Measurements from ENCODE around the gene HIPK4.
"Not testable (repeated sequence)": the region's sequence is repeated elsewhere in the genome, so short reads cannot be mapped to it uniquely, and the experiment has no call there.

The HIPK4 gene

DNA sequence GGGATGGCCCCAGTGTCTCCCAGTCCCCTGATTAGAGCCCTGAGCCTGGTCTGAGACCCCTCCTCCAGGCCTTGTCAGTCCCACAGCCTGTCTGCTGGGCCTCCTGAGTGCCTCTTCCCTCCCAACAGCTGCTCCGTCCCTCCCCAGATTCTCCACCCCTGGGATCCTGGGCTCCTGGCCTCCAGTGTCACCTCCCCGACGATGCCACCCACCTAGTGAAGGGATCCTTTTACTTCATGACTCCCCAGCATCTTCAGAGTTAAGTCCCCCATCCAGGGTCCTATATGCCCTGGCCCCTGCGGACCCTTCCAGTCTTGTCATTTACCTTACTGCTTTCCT lies 27.6 kb upstream of the HIPK4 start:
- DNase-seq (ENCODE audit: low spot score): no peak

DNA sequence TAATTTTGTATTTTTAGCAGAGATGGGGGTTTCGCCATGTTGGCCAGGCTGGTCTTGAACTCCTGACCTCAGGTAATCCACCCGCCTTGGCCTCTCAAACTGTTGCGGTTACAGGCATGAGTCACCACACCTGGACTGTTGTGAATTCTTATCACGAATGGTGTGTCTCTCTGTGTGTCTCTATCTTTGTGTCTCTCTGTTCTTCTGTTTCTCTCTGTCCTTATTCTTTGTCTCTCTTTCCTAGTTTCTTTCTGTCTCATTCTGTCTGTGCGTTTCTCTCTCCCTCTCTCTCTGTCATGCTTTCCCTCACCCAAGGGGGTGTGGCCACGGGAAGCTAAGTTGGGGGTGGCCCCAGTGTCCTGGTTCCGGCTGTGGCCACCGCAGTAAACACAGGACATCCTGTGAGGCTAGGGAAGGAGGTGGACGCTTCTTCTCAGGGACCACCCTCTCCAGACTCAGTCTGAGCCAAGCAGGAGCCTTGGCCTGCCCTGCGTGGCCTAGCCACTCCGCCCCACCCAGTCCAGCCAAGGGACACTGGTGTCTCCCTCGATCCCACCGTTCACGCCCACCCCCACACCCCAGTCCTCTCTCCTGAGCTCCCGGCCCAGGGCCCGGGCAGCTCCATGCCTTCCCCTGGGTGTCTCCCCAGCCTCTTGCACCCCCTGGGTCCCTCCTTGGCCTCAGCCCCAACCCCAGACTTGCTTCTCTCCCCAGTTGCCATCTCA lies 27.1 kb upstream of the HIPK4 start:
- no peak for DNase-seq (ENCODE audit: low spot score)

DNA sequence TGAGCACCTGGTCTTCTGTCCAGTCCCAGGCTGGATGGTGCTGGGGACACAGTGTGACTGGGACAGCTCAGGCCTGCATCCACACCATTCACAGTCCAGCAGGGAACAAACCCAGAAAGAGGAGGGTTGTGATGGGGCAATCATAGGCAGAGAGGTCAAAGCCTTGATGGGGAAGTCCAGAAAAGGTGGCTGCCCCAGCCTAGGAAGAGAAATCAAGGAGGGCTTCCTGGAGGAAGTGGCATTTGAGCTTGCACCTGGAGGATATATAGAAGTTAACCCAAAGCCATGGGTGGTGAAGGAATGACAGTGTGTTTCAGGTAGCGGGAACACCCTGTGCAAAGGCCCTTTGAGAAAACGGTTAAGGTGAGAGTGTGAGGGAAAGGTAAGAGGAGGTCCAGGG lies 25.8 kb upstream of the HIPK4 start:
- DNase-seq (ENCODE audit: low spot score): no peak

DNA sequence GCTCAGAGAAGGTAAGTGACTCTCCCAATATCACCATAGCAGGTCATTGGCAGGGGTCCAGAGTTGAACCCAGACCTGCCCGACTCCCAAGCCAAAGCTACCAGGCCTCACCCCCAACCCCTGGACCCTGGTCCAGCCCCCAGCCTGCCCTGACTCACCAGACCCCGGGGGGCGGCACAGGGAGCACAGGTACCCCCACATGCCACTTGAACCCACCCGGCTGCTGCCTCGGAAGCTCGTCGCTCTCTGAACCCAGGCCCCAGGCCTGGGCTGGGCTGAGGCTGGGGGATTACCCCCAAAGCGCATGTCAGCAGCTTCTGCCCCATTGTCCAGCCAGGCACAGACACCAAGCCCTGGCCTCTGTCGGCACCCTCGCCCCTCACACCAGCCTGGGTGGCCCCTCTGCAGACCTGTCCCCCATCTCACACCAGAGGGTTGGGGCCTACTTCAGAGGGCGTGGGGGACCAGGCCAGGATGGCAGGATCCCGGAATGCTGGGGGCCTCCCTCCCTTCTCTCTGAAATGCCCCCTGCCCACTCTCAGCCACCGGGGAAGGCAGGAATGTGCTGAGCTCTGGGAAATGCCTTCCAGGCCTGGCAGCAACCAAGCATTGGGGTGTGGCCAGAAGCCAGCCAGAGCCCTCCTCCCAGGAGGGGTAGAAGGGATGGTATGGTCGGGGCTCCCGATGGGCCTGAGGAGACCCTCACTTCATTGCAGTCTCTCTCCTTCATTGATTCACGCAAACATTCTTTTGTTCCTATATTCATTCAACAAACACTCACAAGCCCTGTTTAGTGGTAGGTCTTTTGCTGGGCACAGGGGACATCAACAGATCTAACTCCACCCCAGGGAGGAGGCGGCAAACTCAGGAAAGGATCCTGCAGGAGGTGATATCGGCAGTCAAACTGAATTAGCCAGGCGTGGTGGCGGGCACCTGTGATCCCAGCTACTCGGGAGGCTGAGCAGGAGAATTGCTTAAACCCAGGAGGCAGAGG lies 24.9 kb upstream of the HIPK4 start:
- no peak for DNase-seq (ENCODE audit: low spot score)

DNA sequence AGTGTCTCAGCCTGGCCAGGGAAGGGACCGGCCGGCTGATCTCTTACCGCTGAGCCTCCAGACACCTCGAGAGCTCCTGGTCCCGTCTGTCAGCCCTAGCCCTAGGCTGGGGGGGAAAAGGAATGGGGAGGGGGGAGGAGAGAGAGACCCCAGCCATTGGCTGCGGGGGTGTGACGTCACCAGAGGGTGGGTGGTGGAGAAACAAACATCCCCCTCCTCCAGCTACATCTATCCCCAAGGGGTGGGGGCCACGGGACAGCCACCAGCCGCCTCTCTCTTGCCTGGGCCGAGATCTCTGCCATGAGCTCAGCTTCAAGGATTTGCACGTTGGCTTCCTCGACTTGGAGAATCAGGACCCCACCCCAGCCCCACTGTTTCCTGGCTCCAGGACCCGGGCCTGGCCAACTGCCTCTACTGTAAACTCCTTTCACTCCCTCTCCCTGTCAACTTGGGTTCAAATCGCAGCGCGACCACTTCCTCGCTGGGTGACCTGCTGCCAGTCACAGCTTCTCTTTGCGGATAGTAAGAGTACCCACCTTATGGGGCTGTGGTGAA lies 23.4 kb upstream of the HIPK4 start, which contains the start of gene PRX:
TSS of gene PRX (minus strand) at position 88 of the 555 bp plus-strand sequence. CDS start 5,446 bp downstream, outside the sequence.
- no peak for DNase-seq (ENCODE audit: low spot score)

DNA sequence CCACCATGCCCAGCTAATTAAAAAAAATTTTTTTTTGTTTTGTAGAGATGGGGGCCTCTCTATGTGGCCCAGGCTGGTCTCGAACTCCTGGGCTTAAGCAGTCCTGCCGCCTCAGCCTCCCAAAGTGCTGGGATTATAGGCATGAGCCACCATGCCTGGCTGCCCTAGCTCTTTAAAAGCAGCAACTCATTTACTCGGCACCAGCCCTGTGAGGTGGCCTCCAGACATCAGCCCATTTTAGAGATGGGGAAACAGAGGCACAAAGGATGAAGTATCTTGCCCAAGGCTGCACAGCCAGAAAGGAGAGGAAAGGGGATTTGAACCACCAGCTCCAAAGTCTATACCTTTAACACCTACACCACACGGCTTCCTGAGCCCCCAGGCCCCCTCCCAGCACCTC lies 22.9 kb upstream of the HIPK4 start:
- DNase-seq (ENCODE audit: low spot score): no peak

DNA sequence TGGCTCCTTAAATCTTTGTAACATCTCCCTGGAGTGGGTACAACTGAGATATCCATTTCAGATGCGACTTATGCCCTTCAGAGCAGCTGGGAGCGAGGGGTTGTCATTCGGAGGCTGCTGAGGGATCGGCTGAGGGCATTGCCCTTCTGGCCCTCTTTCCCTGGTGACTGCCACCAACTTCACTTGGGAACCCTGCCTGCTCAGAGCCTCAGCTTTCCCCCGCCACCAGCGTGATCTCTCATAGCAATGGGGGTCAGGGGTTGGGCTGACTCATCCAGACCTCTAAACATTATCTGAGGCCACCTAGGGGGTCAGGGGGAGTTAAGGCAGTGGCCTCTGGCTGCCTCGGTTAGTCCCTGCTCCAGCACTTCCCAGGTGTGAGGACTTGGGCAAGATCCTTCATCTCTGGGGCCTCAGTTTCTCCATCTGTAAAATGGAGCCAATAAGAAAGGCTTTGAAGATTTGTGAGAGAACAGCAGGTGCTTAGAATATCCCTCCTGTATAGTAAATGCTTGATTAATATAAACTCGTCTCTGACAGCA lies 22.0 kb upstream of the HIPK4 start:
- no peak for DNase-seq (ENCODE audit: low spot score)

DNA sequence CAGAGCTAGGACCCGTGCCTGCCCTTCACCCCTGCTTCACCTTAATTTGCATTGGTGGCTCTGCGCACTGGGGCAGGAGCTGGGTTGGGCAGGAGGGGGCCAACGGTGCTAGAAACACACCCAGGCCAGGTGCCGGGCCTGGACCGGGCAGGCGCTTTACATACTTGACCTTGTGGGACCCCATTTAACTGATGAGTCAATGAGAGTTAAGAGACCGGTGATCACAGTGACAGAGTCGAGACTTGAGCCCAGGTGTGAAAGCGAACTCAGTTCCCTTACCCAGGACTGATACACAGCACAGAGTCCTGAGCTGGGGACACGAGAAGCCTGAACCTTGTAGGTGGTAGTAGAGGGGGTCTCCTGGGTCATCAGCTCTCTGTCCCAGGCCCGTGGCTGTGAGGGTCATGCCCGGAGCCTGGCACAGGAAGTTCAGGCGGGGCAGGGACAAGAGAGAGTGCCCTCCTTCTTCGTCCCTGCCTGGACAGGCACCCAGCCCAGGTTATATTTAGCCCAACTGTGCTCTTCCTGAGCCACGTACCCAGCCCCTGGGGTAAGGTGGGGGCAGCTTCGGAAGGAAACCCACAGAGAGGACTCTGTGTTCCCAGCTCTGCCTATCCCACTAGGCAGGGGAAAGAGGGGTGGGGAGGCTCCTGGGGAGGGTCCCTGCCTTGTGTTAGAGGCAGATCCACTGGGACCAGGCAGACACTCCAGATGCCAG lies 21.3 kb upstream of the HIPK4 start:
- no peak for DNase-seq (ENCODE audit: low spot score)

DNA sequence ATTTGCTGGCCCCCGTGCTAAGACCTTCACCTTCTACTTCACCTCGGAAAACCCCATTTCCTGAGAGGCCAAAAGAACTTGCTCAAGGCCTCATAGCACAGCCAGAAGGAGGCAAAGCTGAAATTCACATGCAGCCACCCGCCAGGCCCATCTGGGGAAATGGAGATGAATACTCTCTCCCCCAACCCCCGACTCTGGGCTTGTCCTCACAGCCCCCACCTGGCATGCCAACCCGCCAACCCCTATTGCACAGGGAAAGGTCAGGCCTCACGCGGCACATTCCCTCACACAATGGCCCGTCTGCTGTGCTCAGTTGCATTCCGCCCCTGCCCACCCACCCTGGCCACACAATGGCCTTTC lies 20.0 kb upstream of the HIPK4 start:
- DNase-seq (ENCODE audit: low spot score): no peak

DNA sequence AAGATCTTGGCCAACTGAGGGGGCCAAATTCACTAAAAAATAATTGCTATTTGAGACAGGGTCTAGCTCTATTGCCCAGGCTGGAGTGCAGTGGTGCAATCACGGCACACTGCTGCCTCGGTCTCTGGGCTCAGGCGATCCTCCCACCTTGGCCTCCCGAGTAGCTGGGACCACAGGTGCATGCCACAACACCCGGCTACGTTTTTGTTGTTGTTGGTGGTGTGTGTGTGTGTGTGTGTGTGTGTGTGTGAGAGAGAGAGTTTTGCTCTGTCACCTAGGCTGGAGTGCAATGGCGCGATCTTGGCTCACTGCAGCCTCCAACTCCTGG lies 18.6 kb upstream of the HIPK4 start:
- DNase-seq (ENCODE audit: low spot score): not testable (repeated sequence)

DNA sequence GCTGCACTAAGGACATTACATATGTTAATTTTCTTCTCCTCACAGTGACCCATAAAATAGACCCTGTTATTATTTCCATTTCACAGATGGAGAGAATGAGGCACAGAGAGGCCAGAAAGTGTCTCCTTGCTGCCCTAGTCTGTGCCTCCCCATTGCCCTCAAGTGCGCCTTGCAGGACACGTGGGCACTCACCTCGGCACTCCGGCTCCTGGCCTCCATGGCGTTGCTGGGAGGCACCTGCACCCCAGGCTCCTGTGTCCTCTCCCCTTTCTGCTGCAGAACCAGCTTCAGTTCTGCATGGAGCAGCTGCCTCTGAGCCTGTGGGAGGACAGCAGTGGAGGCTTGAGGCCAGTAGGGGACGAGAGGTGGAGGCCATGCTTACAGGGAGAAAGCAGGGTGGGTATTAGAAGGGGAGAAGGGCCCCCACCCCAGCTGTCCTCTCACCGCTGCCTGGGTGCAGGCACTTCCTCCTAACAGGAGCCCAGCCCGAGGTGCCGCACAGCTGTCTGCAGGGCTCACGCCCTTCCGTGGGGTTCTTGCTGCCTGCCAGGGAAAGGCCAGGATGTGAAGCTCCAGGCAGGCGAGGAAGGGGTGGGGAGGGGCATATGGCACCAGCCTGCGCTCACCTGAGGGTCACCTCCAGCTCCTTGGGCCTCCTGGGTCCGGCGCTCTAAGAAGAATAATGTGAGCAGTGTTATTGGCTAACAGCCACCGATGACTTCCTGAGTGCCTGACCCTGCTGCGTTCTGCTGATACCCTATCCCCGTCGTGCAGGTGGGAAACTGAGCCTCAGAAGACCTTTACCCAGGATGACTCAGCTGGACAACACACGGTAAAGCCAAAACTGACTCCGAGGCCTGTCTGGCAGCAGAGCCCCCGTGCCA lies 18.0 kb upstream of the HIPK4 start:
- no peak for DNase-seq (ENCODE audit: low spot score)

DNA sequence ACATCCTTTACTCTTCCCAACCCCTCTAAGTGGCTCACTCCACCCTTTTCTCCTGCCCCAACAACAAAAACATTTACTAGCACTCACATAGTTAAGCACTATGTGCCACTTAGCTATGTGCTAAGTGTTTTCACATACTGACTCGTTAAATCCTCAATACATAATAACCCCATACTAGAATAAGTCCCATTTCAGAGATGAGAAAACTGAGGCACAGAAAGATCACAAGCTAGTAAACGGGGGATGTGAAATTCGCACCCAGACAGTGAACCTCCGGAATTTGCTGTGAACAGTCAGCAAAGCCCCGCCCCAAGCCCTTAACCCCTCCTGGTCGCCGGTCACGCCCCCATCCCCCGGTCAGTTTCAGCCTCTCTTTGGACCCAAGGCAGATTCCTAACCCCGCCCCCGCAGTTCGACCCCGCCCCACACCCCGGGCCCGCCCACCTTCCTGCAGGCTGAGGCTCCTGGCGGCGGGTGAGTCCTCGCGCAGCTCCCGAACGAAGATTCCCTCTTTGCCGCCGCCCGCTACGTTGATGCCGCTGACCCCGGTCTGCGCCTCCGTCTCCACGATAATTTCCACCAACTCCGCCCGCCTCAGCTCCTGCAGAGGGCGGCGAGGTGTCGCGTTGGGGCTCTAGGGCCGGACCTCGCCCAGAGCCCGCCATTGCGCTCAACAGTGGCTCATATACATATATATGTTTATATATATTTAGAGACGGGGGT lies 13.4 kb upstream of the HIPK4 start:
- DNase-seq (ENCODE audit: low spot score): peak; percentile 93

DNA sequence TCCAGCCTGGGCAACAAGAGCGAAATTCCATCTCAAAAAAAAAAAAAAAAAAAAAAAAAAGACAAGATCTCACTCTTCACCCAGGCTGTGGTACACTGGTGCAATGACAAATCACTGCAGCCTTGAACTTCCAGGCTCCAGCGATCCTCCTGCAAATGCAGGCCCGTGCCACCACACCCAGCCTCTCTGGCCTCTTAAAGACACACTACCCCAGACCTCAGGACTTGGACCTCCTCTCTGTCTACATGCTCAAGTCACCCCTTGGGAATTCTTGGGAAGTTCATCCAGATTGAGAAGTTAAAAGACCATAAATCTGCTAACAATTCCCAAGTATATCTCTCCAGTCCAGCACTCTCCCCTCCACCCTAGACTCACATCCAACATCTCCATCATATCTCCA lies 10.6 kb upstream of the HIPK4 start:
- no peak for DNase-seq (ENCODE audit: low spot score)

DNA sequence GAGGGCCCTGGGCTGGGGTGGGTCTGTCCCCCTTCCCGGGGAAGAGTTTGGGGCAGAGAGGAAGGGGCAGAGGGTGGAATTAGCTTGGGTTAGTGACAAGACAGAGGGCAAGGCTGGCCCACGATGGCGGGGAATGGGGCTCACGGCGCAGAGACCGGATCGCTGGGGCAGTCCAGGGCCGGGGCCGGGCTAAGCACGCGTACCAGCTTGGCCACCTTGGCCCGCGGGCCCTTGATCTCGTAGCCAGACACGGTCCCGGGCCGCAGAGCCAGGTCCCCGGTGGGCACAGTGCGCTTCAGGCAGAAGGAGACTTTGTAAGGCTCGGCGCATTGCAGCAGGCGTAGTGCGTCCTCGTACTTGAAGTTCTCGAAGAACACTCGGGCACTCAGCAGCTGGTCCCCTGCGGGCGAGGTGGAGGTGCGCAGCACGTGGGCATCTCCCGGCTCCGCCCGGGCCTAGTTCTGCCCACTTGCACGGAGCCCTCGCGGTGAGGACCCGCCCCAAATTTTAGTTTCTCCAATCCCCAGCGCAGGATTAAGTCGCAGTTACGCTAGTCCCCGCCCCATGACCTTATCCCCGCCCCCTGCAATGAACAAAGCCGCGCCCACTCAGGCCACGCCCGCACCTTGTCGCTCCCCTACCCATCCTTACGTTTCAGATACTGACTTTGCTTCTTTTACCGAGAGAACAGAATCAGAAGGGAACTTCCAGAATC lies 8.6 kb upstream of the HIPK4 start:
- peak; percentile 70 for DNase-seq (ENCODE audit: low spot score)

DNA sequence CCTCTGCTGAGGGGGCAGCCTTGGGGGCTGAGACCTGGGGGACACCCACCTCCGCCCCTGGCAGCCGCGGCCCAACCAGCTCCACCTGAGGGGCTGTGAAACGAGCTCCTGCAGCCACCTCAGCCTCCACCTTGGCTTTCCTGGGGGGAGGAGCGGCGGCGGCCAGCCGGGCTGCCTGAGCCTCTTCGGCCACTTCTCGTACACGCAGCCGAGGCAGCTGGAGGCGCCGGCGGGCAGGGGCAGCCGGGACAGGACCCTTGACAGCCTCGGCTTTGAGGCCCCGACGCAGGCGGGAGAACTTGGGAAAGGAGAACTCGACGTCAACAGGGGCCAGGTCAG lies 7.6 kb upstream of the HIPK4 start:
- no peak for DNase-seq (ENCODE audit: low spot score)

DNA sequence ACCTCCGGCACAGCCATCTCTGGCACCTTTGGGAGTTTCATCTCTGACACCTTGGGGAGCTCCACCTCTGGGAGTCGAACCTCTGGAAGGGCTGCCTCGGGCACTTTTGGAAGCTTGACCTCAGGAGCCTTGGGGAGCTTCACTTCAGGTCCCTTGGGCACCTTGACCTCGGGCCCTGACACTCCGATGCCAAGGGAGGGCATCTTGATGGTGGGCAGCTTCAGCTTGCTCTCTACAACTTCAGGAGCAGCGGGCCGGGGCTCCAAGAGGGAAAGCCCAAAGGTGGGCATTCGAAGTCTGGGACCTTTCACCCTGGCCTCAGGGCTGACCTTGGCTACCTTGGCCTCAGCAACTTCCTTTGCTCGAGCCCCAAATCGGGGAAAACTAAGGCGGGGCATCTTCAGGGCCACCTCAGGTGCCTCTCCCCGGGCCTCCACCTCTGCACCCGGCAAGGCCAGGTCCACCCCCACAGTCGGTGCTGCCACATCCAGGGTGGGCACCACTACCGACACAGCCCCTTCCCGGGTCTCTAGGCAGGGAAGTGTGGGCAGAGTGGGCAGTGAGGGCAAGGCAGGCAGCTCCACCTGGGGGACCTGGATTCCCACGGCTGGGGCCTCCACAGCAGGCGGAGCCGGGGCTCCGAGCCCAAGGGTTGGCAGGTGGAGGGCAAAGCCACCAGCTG lies 7.0 kb upstream of the HIPK4 start:
- DNase-seq (ENCODE audit: low spot score): no peak

DNA sequence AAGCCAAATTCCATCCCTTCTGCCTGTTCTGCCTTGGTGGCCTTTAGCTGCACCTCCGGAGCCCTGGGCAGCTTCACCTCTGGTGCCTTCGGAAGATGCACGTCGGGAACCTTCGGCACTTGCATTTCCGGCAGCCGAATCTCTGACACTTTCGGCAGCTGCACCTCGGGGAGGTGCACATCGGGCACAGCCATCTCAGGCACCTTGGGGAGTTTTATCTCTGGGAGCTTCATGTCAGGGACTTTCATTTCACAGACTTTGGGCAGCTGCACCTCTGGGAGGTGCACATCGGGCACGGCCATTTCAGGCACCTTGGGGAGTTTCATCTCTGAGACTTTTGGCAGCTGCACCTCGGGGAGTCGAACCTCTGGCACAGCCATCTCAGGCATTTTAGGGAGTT lies 6.0 kb upstream of the HIPK4 start:
- DNase-seq (ENCODE audit: low spot score): no peak

DNA sequence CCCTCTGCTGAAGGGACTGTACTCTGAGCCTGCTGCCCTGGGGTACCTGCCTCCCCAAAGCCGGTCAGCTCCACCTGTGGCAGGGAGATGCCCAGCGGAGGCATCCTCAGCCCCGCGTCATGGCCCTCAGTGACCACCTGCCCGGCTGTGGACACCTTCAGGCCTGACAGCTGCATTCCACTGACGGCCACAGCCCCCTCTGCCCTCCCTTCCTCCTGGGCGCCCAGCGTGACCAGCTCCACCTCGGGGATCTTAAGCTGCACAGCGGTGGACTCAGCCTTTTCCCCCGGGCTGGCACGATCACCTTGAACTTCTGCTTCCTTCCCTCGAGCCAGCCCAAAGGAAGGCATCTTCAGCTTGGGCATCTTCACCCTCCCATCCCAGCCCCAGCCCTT lies 4.8 kb upstream of the HIPK4 start:
- no peak for DNase-seq (ENCODE audit: low spot score)

Data from COLO829 (cell line).